B cell (primary cell): ENCODE measurements around the gene TSHZ1.

Source experiments
- CTCF ChIP-seq: fragments of 200-600 bp; IDR thresholded peaks from one replicate; pipeline ENCODE4 v1.8.0; 2022; ENCODE audit warnings: antibody characterized with exemption, mild to moderate bottlenecking
- EZH2 ChIP-seq: IDR thresholded peaks from 2 replicates; pipeline ENCODE4 v1.6.1; 2012; ENCODE audit warnings: borderline replicate concordance, low read depth, mild to moderate bottlenecking, moderate library complexity, low read length; ENCODE audit not compliant: insufficient read depth, poor library complexity, severe bottlenecking

- no peak for TF ChIP-seq CTCF
- TF ChIP-seq EZH2 = no peak
Observed at GRCh38 chr18:75167137-75167536, 43.5 kb upstream of the TSHZ1 start.
